ENCODE measurements around the gene FRMD5.

FRMD5 gene

DNA sequence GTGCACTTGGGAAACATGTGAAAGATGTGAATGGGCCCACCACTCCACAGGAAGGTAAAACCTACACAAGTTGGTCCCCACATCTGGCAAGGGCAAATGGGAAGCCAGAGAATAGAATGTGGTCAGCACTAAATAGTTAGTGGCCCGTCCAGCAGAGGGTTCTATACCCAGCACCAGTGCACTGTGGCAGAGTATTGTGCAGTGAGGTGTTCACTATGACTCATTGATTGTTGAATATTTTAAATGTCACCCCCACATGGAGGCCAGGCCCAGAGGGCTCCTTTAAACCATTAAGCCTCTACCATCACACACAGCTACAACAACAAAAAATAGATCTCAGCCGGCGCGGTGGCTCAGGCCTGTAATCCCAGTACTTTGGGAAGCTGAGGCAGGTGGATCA is 11.7 kb downstream of the FRMD5 start:
- TF ChIP-seq, protein P1, sequence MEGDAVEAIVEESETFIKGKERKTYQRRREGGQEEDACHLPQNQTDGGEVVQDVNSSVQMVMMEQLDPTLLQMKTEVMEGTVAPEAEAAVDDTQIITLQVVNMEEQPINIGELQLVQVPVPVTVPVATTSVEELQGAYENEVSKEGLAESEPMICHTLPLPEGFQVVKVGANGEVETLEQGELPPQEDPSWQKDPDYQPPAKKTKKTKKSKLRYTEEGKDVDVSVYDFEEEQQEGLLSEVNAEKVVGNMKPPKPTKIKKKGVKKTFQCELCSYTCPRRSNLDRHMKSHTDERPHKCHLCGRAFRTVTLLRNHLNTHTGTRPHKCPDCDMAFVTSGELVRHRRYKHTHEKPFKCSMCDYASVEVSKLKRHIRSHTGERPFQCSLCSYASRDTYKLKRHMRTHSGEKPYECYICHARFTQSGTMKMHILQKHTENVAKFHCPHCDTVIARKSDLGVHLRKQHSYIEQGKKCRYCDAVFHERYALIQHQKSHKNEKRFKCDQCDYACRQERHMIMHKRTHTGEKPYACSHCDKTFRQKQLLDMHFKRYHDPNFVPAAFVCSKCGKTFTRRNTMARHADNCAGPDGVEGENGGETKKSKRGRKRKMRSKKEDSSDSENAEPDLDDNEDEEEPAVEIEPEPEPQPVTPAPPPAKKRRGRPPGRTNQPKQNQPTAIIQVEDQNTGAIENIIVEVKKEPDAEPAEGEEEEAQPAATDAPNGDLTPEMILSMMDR (IDR thresholded peaks at IDR 0.05; ENCODE audit: low read depth, low read length), result no peak
- Histone ChIP-seq H3K27ac (no peak overlapping the region), H3K4me3 (ENCODE audit: low read depth, low read length) (no peak overlapping the region), H3K27me3 (ENCODE audit: insufficient read depth, low read depth, severe bottlenecking) (no peaks in the 10 kb centered on the region), H3K9me3 (ENCODE audit: severe bottlenecking) (no peaks in the 10 kb centered on the region), H3K36me3 (no peaks in the 10 kb centered on the region)
- no peak for DNase-seq

DNA sequence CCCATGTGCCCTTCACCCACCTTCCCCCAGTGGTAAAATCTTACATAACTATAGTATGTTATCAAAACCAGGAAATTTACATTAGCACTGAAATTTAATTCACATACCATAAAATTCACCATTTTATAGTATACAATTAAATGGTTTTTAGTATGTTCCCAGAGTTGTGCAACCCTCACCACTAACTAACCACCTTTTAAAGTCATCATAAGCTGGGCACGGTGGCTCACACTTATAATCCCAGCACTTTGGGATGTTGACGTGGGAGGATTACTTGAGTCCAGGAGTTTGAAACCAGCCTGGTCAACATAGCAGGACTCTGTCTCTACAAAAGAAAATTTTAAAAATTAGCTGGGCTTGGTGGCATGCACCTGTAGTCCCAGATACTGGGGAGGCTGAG is 13.7 kb downstream of the FRMD5 start:
- no peak for DNase-seq
- Histone ChIP-seq H3K4me3 (ENCODE audit: low read depth, low read length) (no peak overlapping the region), H3K27ac (no peak overlapping the region), H3K9me3 (ENCODE audit: severe bottlenecking) (no peaks in the 10 kb centered on the region), H3K36me3 (no peaks in the 10 kb centered on the region), H3K27me3 (ENCODE audit: insufficient read depth, low read depth, severe bottlenecking) (no peaks in the 10 kb centered on the region)
- TF ChIP-seq, protein P1 (IDR thresholded peaks at IDR 0.05; ENCODE audit: low read depth, low read length), result no peak

DNA sequence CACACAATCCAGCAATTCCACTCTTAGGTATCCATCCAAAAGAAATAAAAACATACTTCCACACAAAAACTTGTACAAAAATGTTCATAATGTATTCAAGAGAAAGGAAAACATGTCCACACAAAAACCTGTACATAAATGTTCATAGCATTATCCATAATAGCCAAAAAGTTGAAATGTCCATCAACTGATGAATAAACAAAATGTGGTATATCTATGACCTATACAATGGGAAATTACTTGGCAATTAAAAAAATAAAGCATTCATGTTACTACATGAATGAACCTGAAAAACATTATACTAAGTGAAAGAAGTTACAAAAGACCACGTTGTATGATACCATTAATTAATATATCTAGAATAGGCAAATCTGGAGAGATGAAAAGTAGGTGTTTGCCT is 17.9 kb downstream of the FRMD5 start:
- Histone ChIP-seq H3K4me3 (ENCODE audit: low read depth, low read length) (no peak overlapping the region), H3K36me3 (no peaks in the 10 kb centered on the region), H3K27me3 (ENCODE audit: insufficient read depth, low read depth, severe bottlenecking) (no peaks in the 10 kb centered on the region), H3K27ac (no peak overlapping the region), H3K9me3 (ENCODE audit: severe bottlenecking) (no peaks in the 10 kb centered on the region)
- no peak for DNase-seq
- TF ChIP-seq, protein P1 (IDR thresholded peaks at IDR 0.05; ENCODE audit: low read depth, low read length), result no peak

DNA sequence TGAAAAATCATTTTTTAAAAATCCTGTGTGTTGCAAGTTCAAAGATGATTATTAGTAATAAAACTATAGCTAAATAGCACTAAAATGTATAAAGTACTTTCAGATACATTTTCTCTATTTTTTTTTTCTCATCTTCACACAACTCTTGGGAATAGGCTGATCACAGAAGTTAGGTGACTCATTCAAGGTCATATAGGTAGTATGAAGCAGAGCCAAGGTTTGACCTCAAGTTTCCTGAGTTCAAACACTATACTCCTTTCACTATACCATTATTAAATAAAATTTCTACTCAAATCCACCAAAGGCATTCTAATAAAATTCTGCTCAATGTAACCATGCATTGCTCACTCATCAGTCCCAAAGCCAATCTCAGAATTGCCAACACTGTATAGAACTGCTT is 21.3 kb downstream of the FRMD5 start:
- Histone ChIP-seq H3K27ac (no peak overlapping the region), H3K36me3 (no peaks in the 10 kb centered on the region), H3K9me3 (ENCODE audit: severe bottlenecking) (no peaks in the 10 kb centered on the region), H3K27me3 (ENCODE audit: insufficient read depth, low read depth, severe bottlenecking) (no peaks in the 10 kb centered on the region), H3K4me3 (ENCODE audit: low read depth, low read length) (no peak overlapping the region)
- TF ChIP-seq, protein P1 (IDR thresholded peaks at IDR 0.05; ENCODE audit: low read depth, low read length), result no peak
- DNase-seq, result no peak

- Histone ChIP-seq H3K9me3 (ENCODE audit: severe bottlenecking) (no peaks in the 10 kb centered on the region), H3K27ac (no peak overlapping the region), H3K27me3 (ENCODE audit: insufficient read depth, low read depth, severe bottlenecking) (no peaks in the 10 kb centered on the region), H3K36me3 (no peaks in the 10 kb centered on the region), H3K4me3 (ENCODE audit: low read depth, low read length) (no peak overlapping the region)
- no peak for DNase-seq
- TF ChIP-seq, protein P1 (IDR thresholded peaks at IDR 0.05; ENCODE audit: low read depth, low read length), result no peak
These were observed 31.7 kb downstream of the FRMD5 start for GRCh38 chr15:44163370-44163769.

DNA sequence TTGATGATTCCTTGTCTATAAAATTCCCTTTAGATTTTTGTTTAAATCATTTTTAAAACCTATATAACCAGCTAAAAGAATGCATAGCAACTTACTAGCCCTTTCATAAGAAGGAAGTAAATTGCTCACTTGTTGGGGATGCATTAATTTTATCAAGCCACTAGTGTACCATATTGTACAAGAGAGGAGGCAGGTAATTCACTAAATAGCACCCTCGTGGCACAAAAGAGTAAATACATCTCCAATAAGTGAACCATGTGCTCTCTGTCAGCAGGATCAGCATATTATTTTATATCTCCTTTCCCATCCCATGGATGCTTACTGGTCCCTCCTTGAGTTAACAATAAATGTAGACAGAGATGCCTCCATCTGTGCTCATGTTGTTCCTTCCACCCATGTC is 34.3 kb downstream of the FRMD5 start:
- Histone ChIP-seq H3K27ac (no peak overlapping the region), H3K36me3 (no peaks in the 10 kb centered on the region), H3K9me3 (ENCODE audit: severe bottlenecking) (no peaks in the 10 kb centered on the region), H3K4me3 (ENCODE audit: low read depth, low read length) (no peak overlapping the region), H3K27me3 (ENCODE audit: insufficient read depth, low read depth, severe bottlenecking) (no peaks in the 10 kb centered on the region)
- no peak for DNase-seq
- TF ChIP-seq, protein P1 (IDR thresholded peaks at IDR 0.05; ENCODE audit: low read depth, low read length), result no peak
